ENCODE results near the gene MECP2. TPM values are rescaled to one million over a fixed set of nuclear protein-coding genes. Genes with fewer than 3 reads are reported as not detected.

Gene MECP2
- total RNA-seq, 2 experiments from 2014 or later: 50.9 to 53.1 TPM

DNA sequence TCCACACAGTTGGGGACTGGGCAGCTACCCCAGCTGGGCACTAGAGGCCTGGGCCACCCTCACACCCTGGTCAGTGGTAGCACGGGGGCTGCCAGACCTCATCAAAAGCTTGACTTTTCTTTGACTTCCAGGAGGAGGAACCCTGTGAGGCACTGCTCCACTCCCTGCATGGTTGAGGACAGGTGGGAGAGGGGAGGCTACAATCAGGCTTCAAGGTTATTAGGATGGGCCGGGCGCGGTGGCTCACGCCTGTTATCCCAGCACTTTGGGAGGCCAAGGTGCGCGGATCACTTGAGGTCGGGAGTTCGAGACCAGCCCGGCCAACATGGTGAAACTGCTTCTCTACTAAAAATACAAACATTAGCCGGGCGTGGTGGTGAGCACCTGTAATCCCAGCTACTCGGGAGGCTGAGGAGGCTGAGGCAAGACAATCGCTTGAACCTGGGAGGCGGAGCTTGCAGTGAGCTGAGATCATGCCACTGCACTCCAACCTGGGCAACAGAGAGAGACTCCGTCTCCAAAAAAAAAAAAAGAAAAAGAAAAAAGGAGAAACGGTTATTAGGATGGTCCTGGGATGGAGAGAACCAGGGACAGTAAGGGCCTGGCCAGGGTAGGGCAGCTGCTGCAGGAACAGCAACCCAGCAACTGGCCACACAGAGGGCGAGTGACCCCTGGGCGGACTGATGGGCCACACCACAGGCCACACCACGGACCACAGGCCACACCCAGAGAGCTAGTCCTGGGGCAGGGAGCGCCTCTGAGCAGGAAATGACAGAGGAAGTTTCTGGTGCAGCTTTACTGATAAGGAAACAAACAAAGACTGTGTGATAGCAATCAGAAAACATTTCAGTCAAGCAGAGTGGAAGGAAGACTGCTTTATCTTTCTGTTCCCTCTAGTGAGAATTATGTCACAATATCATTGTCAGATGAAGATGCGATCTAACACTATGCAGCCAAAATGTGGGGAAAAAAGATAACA, 26.0 kb upstream of the MECP2 start:
- Mint-ChIP-seq H3K4me3 (no peak overlapping the region), H3K4me1 (peaks cover 8% of the 10 kb centered on the region), H3K27ac (no peak overlapping the region), H3K9me3 (peaks cover 1% of the 10 kb centered on the region), H3K36me3 (no peaks in the 10 kb centered on the region), H3K27me3 (no peaks in the 10 kb centered on the region)
- no peak for DNase-seq

DNA sequence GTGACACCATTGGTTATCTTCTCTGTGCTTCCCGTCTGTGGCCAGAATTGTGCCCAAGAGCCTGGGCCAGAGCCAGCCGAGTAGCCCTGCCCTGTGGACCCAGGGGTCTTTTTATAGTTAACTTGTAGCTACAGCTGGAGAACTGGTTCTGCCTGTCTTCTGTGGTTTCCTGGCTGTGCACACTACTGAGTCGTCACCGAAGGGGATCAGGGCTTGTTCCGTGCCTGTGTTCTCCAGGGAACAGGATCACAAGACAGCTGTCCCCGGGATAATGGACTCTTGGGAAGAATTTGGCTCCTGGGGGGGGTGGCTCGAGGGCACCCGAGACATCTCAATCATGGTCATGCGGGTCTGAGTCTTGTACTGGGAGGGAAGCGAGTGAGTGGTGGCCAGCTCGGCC, 24.4 kb upstream of the MECP2 start:
- Mint-ChIP-seq H3K27me3 (no peaks in the 10 kb centered on the region), H3K27ac (no peak overlapping the region), H3K36me3 (no peaks in the 10 kb centered on the region), H3K4me1 (peaks cover 8% of the 10 kb centered on the region), H3K4me3 (no peak overlapping the region), H3K9me3 (peaks cover 1% of the 10 kb centered on the region)
- DNase-seq: no peak

DNA sequence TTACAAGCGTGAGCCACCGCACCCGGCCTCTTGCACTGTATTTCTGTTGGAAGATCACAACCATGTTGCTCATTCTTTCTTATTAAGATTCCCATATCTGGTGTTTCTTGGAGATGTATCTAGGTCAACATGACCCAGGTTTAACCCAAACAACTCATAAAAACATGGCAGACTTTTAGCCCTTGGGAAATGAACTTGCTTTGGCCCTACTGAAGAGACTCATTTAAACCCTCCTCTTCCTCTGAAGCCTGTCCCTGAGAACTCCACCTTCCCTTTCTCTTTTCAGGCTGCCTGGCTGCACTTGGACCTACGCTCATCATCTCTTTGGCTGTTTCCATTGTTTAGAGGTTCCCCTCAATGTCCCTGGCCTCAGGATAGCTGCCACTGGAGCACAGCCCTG, 23.7 kb upstream of the MECP2 start:
- H3K9me3 Mint-ChIP-seq: peaks cover 1% of the 10 kb centered on the region
- H3K27ac Mint-ChIP-seq: no peak overlapping the region
- H3K4me3 Mint-ChIP-seq: no peak overlapping the region
- no peaks in the 10 kb centered on the region for H3K36me3 Mint-ChIP-seq
- H3K27me3 Mint-ChIP-seq: no peaks in the 10 kb centered on the region
- peaks cover 8% of the 10 kb centered on the region for H3K4me1 Mint-ChIP-seq
- no peak for DNase-seq

DNA sequence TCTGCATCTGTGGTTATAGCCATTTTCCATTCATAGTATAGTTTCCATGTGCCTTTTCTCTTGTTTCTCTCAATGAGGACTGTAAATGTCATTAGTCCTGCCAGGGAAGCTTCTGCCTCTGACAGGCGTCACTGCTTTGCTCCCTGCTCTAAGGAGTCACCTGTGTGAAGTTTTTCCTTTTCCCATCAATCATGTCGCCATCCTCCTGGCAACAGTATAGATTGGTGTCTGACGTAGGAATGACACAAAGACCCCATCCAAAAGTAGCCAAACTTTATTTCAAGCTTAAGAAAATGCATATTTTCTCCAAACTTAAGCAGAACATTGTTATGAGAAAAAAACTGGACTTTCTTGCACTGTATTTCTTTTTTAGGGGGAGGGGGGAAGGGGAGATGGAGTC, 23.1 kb upstream of the MECP2 start:
- Mint-ChIP-seq H3K36me3 (no peaks in the 10 kb centered on the region), H3K27ac (no peak overlapping the region), H3K4me3 (no peak overlapping the region), H3K9me3 (peaks cover 1% of the 10 kb centered on the region), H3K4me1 (peaks cover 8% of the 10 kb centered on the region), H3K27me3 (no peaks in the 10 kb centered on the region)
- DNase-seq: no peak

DNA sequence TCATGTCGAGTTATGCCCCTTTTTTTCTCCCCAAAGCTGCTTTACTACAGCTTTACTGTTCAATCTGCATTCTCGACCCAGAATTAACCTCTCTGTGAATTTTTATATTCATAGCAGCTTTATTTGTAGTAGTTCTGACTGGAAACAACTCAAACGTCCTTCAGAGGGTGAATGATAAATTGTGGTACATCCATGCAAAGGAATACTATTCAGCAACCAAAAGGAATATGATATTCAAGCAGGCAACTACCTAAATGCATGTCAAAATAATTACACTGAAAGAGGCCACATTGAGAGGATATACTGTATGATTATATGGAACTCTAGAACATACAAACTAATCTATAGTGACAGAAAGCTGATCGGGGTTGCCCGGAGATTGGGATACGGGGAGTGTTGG, 20.0 kb upstream of the MECP2 start:
- no peaks in the 10 kb centered on the region for H3K27me3 Mint-ChIP-seq
- no peaks in the 10 kb centered on the region for H3K4me1 Mint-ChIP-seq
- no peak overlapping the region for H3K27ac Mint-ChIP-seq
- H3K9me3 Mint-ChIP-seq: peaks cover 1% of the 10 kb centered on the region
- H3K36me3 Mint-ChIP-seq: no peaks in the 10 kb centered on the region
- no peak for DNase-seq
- H3K4me3 Mint-ChIP-seq: no peak overlapping the region

DNA sequence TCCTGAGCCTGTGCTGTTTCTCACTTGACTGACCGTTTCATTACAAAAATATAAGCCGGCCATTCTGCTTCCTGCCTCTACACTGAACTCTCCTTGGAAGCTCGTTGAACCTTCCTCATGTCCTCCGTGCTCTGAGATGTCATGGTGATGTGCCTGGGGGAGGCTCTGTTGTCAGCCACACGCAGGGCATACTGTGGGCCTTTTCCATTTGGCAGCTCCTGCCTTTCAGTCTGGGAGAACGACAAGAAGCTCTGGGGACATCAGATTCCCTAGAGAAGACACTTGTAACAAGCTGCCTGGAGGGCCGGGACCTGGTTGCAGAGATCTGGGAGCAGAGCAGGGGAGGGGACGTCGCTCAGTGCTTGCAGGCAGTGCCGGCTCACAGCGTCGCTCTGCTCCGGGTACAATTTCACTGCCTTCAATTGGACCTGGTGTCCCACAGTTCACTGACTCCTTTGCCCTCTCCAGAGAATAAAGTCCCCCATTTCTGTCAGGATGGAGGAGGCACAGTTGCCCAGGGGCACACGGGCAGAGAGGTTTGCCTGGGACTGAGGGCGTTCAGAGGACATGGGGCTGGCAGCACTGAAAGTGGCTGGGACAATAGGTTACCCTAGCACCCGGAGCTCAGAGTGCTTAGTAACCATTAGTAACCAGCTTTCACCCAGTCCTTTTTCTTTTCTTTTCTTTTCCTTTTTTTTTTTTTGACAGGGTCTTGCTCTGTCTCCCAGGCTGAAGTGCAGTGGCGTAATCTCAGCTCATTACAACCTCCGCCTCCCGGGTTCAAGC, 19.1 kb upstream of the MECP2 start:
- no peak for DNase-seq
- Mint-ChIP-seq H3K27ac (no peak overlapping the region), H3K36me3 (no peaks in the 10 kb centered on the region), H3K9me3 (peaks cover 1% of the 10 kb centered on the region), H3K27me3 (no peaks in the 10 kb centered on the region), H3K4me1 (no peaks in the 10 kb centered on the region), H3K4me3 (no peak overlapping the region)

DNA sequence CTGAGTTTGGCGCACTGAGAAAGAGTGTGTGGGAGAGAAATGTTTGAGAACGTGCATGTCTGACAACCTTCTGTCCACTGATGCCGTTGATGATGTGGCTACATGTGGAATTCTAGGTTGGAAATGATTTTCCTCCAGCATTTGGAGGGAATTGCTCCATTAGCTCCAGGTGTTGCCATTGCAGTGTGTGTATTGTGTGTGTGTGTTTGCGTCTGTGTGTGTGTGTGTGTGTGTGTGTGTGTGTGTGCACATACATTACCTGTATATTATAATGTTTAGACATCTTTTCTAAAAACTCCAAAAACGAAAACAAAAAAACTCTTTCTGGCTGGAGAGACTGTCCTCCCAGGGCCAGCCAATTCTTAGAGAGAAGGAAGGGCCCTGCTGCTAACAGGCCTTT, 18.2 kb upstream of the MECP2 start:
- no peak overlapping the region for H3K4me3 Mint-ChIP-seq
- no peak overlapping the region for H3K27ac Mint-ChIP-seq
- H3K4me1 Mint-ChIP-seq: peaks cover 2% of the 10 kb centered on the region

DNA sequence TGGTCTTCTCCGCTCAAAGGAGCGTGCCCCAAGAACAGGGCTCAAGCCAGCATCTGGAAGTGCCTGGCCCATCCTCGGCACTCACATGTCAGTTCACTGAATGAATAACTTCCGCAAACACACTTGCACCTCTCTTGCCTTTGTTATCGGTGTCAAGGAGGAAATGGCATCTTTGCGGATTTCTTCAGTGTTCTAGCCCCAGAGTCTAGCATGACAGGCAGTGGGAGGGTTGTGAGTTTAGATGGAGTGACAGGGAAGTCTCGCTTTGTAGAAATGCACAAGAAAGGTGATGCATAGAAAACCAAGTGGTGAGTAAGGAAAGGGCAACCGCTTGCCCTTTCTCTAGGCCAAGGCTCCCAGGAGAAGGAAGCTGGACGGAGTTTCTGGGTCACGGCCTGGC, 17.6 kb upstream of the MECP2 start:
- H3K27ac Mint-ChIP-seq: no peak overlapping the region
- no peaks in the 10 kb centered on the region for H3K9me3 Mint-ChIP-seq
- H3K4me3 Mint-ChIP-seq: no peak overlapping the region
- DNase-seq: no peak
- H3K36me3 Mint-ChIP-seq: no peaks in the 10 kb centered on the region
- peaks cover 2% of the 10 kb centered on the region for H3K4me1 Mint-ChIP-seq
- H3K27me3 Mint-ChIP-seq: no peaks in the 10 kb centered on the region

More for the DNA sequence above, 18.2 kb upstream of the MECP2 start:
- Mint-ChIP-seq H3K36me3 (no peaks in the 10 kb centered on the region), H3K9me3 (peaks cover 1% of the 10 kb centered on the region), H3K27me3 (no peaks in the 10 kb centered on the region)
- no peak for DNase-seq

DNA sequence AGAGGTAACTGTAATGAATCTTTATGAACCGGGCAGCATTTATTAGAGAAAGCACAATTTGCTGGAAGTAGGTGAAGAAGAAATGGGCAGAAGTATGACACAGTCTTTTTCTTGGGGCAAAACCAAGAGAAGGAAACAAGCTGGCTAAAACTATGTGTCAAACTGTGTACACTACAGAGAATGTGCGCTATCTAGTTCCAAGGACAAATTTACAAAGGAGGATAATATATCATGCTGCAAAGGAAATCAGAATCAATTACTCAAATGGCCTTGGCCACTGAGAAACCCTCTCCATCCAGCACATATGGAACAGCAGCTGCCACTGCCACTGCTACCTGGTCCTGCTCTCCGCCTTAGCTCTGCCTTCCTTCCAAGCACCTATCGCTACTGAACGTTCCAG, 17.1 kb upstream of the MECP2 start:
- DNase-seq: no peak
- H3K36me3 Mint-ChIP-seq: no peaks in the 10 kb centered on the region
- no peak overlapping the region for H3K4me3 Mint-ChIP-seq
- peaks cover 2% of the 10 kb centered on the region for H3K4me1 Mint-ChIP-seq
- H3K27ac Mint-ChIP-seq: no peak overlapping the region
- H3K9me3 Mint-ChIP-seq: no peaks in the 10 kb centered on the region
- no peaks in the 10 kb centered on the region for H3K27me3 Mint-ChIP-seq

DNA sequence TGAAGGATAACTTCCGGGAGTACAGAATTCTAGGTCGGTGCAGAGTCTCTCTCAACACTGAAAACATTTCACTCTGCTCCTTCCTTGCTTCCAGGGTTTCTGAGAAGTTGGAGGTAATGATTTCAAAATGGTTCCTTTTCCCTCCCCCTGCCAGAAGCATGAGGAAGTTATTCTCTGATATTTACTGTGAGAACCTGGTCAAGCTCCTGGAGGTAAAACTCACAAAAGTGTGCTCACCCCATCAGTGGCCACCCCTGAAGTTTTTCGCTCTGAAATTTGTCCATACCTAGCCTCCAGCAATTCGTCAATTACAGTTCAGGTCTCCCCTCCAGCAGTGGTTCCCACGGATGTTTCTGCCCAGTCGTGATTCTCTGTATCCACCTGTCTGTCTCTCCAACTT, 16.2 kb upstream of the MECP2 start:
- Mint-ChIP-seq H3K36me3 (no peaks in the 10 kb centered on the region), H3K4me1 (peaks cover 2% of the 10 kb centered on the region), H3K27me3 (no peaks in the 10 kb centered on the region), H3K4me3 (no peak overlapping the region), H3K27ac (no peak overlapping the region), H3K9me3 (no peaks in the 10 kb centered on the region)
- no peak for DNase-seq

DNA sequence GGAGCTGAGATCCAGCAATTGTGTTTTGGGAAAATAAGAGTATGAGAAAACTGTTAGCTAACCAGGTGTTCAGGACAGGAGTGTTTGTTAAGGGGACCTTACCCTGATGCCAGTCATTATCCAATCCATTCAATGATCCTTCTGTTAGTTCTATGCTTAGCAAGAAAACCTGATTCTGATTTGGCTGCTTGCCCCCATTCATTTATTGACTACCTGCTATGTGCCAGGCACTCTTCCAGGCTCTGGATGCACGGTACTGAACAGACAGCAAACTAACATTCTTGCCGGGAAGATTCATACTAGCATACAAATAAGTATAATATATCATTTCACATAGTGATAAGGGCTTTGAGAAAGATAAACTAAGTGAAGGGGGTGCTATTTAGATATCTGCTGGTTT, 1.0 kb upstream of the MECP2 start:
- no peaks in the 10 kb centered on the region for H3K9me3 Mint-ChIP-seq
- peak overlapping the region; percentile 79 for H3K27ac Mint-ChIP-seq
- H3K4me1 Mint-ChIP-seq: peaks cover 39% of the 10 kb centered on the region
- H3K27me3 Mint-ChIP-seq: no peaks in the 10 kb centered on the region
- peaks cover 13% of the 10 kb centered on the region for H3K36me3 Mint-ChIP-seq
- peak overlapping the region; percentile 71 for H3K4me3 Mint-ChIP-seq
- no peak for DNase-seq

DNA sequence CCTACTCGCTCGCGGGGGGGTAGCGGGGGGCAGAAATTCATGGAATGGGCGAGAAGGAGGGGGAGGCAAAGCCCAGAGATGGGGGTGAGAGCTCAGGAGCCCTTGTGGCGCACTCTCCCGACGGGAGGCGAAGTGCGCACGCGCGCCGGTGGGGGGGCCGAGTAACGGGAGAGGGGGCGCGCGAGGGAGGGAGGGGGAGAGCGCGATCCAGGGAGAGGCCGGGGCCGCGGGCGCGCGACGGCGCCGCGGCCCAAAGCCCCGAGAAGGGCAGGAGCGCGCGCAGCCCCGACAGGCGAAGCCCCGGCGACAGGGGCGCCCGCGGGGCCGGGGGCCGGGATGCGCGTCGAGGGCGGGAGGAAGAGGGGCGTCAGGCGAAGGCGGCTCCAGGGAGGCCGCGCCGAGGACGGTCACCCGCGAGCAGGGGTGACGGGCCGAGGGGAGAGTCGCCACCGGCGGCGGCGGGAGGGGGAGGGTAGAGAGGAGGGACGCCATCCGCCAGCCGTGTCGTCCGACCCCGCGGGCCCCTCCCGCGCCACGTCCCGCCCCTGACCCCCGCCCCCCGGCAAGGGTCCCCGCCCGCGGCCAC, 421 bp downstream of the MECP2 start:
- DNase-seq: peak; percentile 73
- Mint-ChIP-seq H3K36me3 (peaks cover 13% of the 10 kb centered on the region), H3K4me3 (peak overlapping the region; percentile 94), H3K27ac (peak overlapping the region; percentile 98), H3K4me1 (peaks cover 52% of the 10 kb centered on the region), H3K27me3 (no peaks in the 10 kb centered on the region), H3K9me3 (no peaks in the 10 kb centered on the region)

DNA sequence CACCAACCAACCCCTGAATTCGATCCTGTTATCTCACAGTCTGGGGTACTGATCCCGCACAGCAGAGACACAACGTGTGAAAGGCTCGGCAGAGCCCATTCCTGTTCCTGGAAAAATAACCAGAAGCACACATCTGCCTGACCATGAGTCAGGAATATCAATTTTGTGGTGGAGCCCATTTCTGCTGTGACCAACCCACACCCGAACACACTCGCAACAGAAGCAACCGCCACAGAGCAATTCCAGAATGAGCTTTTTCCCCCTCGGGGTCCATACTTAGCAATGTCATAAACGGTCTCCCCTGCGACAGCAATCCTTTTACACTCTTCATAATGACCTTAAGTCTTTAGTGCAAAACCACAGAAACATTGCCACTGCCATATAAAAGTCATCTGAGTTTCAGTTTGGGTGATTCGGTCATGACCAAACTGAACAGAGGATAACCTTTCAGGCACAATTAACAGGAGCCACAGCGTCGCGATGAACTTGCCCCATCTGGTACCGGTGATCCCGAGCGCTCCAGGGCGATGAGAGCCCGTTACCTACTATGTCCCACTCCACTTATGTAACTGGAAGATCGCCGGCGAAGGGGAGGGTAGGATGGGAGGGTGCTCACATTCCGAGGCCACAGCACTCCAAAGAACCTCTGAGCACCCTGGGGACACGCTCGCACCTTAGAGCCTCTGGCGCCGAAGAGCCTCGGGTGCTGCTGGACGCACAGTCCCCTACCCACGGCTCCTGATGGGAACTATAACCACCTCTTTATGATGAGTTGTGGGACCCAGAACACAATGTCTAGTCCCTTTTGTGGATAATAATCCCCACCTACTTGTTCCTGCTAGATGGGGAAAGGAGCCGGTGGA, 1.1 kb downstream of the MECP2 start:
- Mint-ChIP-seq H3K27me3 (no peaks in the 10 kb centered on the region), H3K36me3 (peaks cover 13% of the 10 kb centered on the region), H3K4me3 (peak overlapping the region; percentile 94), H3K27ac (peak overlapping the region; percentile 98), H3K4me1 (peaks cover 57% of the 10 kb centered on the region), H3K9me3 (no peaks in the 10 kb centered on the region)
- peak; percentile 21 for DNase-seq

DNA sequence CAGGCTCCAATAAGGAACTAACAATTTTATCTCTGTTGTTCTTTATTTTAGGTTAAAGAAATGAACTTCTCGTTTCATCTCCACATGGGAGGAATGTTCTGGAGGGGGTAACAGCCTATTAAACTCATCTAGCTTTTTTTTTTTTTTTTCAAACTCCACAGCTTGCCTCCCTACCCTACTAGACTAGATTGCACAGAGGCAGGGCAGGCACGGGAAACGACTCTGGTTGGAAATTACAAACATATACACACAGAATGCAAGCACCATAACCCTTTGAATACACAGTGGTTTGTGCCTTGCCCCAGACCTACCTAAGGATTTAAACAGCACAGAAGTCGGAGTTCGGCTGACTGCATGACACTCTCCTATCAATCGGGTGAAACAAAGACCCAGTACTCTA, 2.7 kb downstream of the MECP2 start:
- Mint-ChIP-seq H3K36me3 (peaks cover 21% of the 10 kb centered on the region), H3K27ac (peak overlapping the region; percentile 39), H3K4me3 (peak overlapping the region; percentile 94), H3K27me3 (no peaks in the 10 kb centered on the region), H3K4me1 (peaks cover 61% of the 10 kb centered on the region), H3K9me3 (no peaks in the 10 kb centered on the region)
- DNase-seq: no peak

Data from activated naive CD8-positive, alpha-beta T cell treated with anti-CD3 and anti-CD28 coated beads for 36 hours (primary cell).